IPS-18c (cell line): Measurements from ENCODE around the gene RAB5A.
A peak's percentile ranks its signal among the peaks of the same experiment; 100 is the strongest.
"Not testable (repeated sequence)": the region's sequence is repeated elsewhere in the genome, so short reads cannot be mapped to it uniquely, and the experiment has no call there.

Experiments
- H3K4me3 ChIP-seq: 2 replicates; pipeline ENCODE4 v1.7.0; 2013; ENCODE audit warnings: low read depth, mild to moderate bottlenecking, low read length, moderate library complexity; ENCODE audit not compliant: insufficient read depth
- H3K9me3 ChIP-seq: one replicate; pipeline ENCODE4 v1.6.1; 2013; ENCODE audit warnings: mild to moderate bottlenecking, low read length, moderate library complexity; ENCODE audit not compliant: control insufficient read depth, insufficient read depth

The RAB5A gene

DNA sequence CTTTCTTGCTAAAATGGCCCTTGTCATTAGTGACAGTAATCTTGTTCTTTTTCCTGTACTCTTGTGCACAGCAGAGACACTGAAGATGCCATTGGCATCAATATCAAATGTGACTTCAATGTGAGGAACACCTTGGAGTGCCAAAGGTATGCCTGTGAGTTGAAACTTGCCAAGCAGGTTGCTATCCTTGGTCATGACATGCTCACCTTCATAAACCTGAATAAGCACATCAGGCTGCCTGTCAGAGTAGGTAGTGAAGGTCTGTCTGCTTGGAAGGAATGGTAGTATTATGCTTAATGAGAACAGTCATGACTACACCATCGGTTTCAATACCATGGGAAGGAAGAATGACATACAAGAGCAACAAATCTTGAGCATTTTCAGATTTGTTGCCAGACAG lies 6.3 kb upstream of the RAB5A start:
- H3K9me3 ChIP-seq, result no peaks in the 10 kb centered on the region
- H3K4me3 ChIP-seq, result no peak overlapping the region

GRCh38 chr3:19945534-19945933 lies 1.4 kb upstream of the RAB5A start:
- H3K4me3 ChIP-seq, result no peak overlapping the region
- no peaks in the 10 kb centered on the region for H3K9me3 ChIP-seq

GRCh38 chr3:19945969-19946831 lies 697 bp upstream of the RAB5A start:
- H3K9me3 ChIP-seq, result no peaks in the 10 kb centered on the region
- peak overlapping the region; percentile 86 for H3K4me3 ChIP-seq

GRCh38 chr3:19947549-19948225 lies 790 bp downstream of the RAB5A start:
- Histone ChIP-seq H3K9me3 (no peaks in the 10 kb centered on the region), H3K4me3 (peak overlapping the region; percentile 86)

GRCh38 chr3:19948226-19948591 lies 1.3 kb downstream of the RAB5A start:
- peak overlapping the region; percentile 86 for H3K4me3 ChIP-seq
- no peaks in the 10 kb centered on the region for H3K9me3 ChIP-seq

DNA sequence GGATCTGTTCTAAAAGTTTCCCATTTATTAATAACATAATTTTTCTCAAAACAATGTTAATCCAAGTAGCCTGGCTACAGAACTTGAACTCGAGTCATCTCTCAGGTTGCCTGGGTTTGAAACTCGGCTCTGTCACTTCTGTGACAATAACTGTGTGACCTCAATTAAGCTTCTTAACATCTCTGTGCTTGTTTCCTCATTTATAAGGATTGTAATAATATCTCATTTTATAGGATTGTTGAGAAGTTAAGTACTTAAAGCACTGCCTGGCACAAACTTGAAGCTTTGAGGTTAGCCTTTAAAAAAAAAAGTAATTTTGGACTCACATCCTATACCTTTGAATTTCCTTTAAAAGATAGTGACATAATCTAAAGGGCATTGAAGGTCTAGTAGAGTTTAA lies 3.4 kb downstream of the RAB5A start:
- H3K4me3 ChIP-seq, result no peak overlapping the region
- no peaks in the 10 kb centered on the region for H3K9me3 ChIP-seq

DNA sequence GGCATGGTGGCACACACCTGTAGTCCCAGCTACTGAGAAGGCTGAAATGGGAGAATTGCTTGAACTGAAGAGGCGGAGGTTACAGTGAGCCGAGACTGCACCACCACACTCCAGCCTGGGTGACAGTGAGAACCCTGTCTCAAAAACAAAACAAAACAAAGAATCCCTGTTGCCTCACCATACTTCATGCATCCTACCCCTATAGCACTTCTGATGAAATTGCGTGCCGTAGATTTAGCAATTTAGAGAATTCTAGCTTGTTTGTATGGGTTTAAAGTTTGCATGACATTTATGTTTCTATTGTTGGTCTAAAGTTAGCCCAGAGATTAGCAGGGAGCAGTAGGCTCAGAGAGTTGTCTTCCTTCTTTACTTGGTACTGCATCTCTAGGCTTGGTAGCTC lies 7.8 kb downstream of the RAB5A start:
- Histone ChIP-seq H3K4me3 (no peak overlapping the region), H3K9me3 (no peaks in the 10 kb centered on the region)

- H3K4me3 ChIP-seq, result not testable (repeated sequence)
These were observed 10.5 kb downstream of the RAB5A start for GRCh38 chr3:19957354-19957753.

GRCh38 chr3:19959505-19959904 lies 12.6 kb downstream of the RAB5A start:
- Histone ChIP-seq H3K4me3 (no peak overlapping the region), H3K9me3 (no peaks in the 10 kb centered on the region)

More at GRCh38 chr3:19957354-19957753, 10.5 kb downstream of the RAB5A start:
- not testable (repeated sequence) for H3K9me3 ChIP-seq

GRCh38 chr3:19960696-19961095 lies 13.8 kb downstream of the RAB5A start:
- Histone ChIP-seq H3K9me3 (no peaks in the 10 kb centered on the region), H3K4me3 (no peak overlapping the region)

DNA sequence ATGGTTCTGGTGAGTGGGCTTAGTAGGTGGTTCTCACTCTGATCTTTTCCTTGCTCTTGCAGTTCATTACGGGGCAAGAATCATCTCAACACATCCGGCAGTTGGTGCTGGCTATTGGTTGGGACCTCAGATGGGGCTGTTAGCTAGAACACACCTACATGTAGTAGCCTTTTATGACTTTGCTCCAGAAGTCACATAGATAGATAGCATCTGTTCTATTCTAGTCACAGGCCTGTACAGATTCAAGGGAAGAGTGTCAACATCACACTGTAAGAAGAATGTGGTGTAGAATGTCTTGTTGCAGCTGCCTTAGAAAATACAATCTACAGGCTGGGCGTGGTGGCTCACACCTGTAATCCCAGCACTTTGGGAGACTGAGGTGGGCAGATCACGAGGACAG lies 15.1 kb downstream of the RAB5A start:
- Histone ChIP-seq H3K9me3 (no peaks in the 10 kb centered on the region), H3K4me3 (no peak overlapping the region)

DNA sequence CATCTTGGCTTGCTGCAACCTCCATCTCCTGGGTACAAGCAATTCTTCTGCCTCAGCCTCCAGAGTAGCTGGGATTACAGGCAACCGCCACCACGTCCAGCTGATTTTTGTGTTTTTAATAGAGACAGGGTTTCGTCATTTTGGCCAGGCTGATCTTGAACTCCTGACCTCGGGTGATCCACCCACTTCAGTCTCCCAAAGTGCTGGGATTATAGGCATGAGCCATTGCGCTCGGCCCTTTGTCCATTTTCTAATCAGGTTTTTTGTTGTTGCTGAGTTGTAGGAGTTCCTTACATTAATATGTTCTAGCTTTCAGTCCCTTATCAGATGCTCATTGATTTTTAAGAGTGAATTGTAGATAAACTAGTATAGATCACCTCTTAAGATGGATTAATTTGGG lies 20.3 kb downstream of the RAB5A start:
- H3K4me3 ChIP-seq, result no peak overlapping the region
- no peaks in the 10 kb centered on the region for H3K9me3 ChIP-seq

DNA sequence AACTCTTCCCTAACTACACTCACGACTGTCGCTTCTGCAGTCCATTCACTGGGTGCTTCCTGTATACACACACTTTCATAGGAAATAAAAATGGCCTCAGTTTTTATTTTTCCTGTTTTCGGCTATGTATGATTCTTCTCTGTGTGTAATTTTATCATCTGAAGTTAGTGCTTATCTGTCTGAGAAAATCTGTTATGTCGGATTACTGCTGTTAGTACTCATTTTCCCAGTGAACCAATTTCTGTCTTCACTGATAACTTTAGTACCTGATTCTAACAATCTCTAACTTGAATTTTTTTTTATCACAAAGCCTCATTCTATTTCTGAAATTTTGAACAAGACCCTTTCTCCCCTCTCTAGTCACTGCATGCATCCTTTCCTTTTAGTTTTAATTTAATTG lies 20.9 kb downstream of the RAB5A start:
- H3K9me3 ChIP-seq, result no peaks in the 10 kb centered on the region
- no peak overlapping the region for H3K4me3 ChIP-seq

- H3K9me3 ChIP-seq, result no peaks in the 10 kb centered on the region
- H3K4me3 ChIP-seq, result no peak overlapping the region
These were observed 23.4 kb downstream of the RAB5A start for GRCh38 chr3:19970327-19970726.

GRCh38 chr3:19972054-19972453 lies 25.2 kb downstream of the RAB5A start:
- no peak overlapping the region for H3K4me3 ChIP-seq
- H3K9me3 ChIP-seq, result no peaks in the 10 kb centered on the region

DNA sequence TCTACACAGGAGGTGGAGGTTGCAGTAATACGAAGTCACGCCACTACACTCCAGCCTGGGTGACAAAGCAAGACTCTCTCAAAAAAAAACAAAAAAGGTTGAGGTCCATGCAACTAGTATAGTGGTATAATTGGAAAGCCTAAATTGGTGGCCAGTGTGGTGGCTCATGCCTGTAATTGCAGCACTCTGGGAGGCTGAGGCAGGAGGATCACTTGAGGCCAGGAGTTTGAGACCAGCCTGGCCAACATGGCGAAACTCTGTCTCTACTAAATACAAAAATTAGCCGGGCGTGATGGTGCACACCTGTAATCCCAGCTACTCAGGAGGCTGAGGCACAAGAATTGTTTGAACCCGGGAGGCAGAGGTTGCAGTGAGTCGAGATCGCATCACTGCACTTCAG lies 42.0 kb downstream of the RAB5A start:
- not testable (repeated sequence) for H3K4me3 ChIP-seq, H3K9me3 ChIP-seq

- no peaks in the 10 kb centered on the region for H3K9me3 ChIP-seq
- H3K4me3 ChIP-seq, result no peak overlapping the region
These were observed 47.9 kb downstream of the RAB5A start for GRCh38 chr3:19994796-19995195.

DNA sequence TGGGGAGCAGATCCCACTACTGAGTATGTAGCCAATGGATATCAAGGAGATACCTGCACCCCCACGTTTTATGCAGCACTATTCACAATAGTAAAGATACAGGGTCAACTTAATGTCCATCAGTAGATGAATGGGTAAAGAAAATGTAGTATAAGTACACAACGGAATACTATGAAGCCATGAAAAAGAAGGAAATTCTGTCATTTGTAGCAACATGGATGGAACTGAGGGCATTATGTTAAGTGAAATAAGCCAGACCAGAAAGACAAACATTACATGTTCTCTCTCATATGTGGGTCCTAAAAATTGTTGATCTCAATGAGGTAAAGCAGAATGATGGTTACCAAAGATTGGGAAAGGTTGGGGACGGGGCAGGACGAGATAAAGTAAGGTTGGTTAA lies 50.6 kb downstream of the RAB5A start:
- Histone ChIP-seq H3K9me3 (no peaks in the 10 kb centered on the region), H3K4me3 (no peak overlapping the region)
